HepG2 (cell line): ENCODE results near the gene HILPDA. TPM values are rescaled to one million over a fixed set of nuclear protein-coding genes. Genes with fewer than 3 reads are reported as not detected.
"Not testable (repeated sequence)": the region's sequence is repeated elsewhere in the genome, so short reads cannot be mapped to it uniquely, and the experiment has no call there.

Experiments used
- GATAD2A ChIP-seq: IDR thresholded peaks from 2 replicates; pipeline ENCODE4 v1.6.1; 2016
- IRF9 ChIP-seq: sonication (generic); formaldehyde crosslinking; IDR thresholded peaks from 2 replicates; pipeline ENCODE4 v1.8.0; 2022; ENCODE audit warnings: missing genetic modification reagents, mild to moderate bottlenecking, borderline replicate concordance
- KMT2B ChIP-seq: IDR thresholded peaks from 2 replicates; pipeline ENCODE4 v1.6.1; 2016; ENCODE audit warnings: missing genetic modification reagents, missing compliant biosample characterization
- LCORL ChIP-seq, 2 experiments: fragments of 450-650 bp in 1 of 2; sonication (generic) in 1 of 2; formaldehyde crosslinking in 1 of 2; IDR thresholded peaks; 2 replicates each; pipeline versions ENCODE4 v1.5.0 to v1.6.1; 2017 to 2020; ENCODE audit warnings: antibody characterized with exemption in 1 of 2, missing genetic modification reagents in 1 of 2
- MIXL1 ChIP-seq: IDR thresholded peaks from 2 replicates; pipeline ENCODE4 v1.6.1; 2016
- NR2C2 ChIP-seq: sonication (generic); formaldehyde crosslinking; IDR thresholded peaks from 2 replicates; pipeline ENCODE4 v1.4.0; 2020; ENCODE audit warnings: missing genetic modification reagents, mild to moderate bottlenecking, moderate library complexity, borderline replicate concordance
- ONECUT2 ChIP-seq: sonication (generic); formaldehyde crosslinking; IDR thresholded peaks from 2 replicates; pipeline ENCODE4 v1.4.0; 2020; ENCODE audit warnings: missing genetic modification reagents
- SALL2 ChIP-seq: sonication (generic); formaldehyde crosslinking; IDR thresholded peaks from 2 replicates; pipeline ENCODE4 v1.8.1; 2023; ENCODE audit warnings: mild to moderate bottlenecking, missing genetic modification reagents, inconsistent platforms
- SAP130 ChIP-seq: IDR thresholded peaks from 2 replicates; pipeline ENCODE4 v1.6.1; 2016; ENCODE audit warnings: low read depth
- SP1 ChIP-seq, 2 experiments: fragments of 450-650 bp in 1 of 2; sonication (generic) in 1 of 2; formaldehyde crosslinking in 1 of 2; IDR thresholded peaks; 2 replicates each; pipeline versions ENCODE4 v1.4.0 to v1.6.1; 2016 to 2020; ENCODE audit warnings: missing genetic modification reagents in 1 of 2
- THRA ChIP-seq: sonication (generic); formaldehyde crosslinking; IDR thresholded peaks from 2 replicates; pipeline ENCODE4 v1.4.0; 2020; ENCODE audit warnings: missing genetic modification reagents, borderline replicate concordance
- ZFP36L1 ChIP-seq: sonication (generic); formaldehyde crosslinking; IDR thresholded peaks from 2 replicates; pipeline ENCODE4 v1.8.0; 2022; ENCODE audit warnings: mild to moderate bottlenecking, missing genetic modification reagents, moderate library complexity
- ZNF224 ChIP-seq: sonication (generic); formaldehyde crosslinking; IDR thresholded peaks from 2 replicates; pipeline ENCODE4 v1.5.0; 2020; ENCODE audit warnings: mild to moderate bottlenecking, missing genetic modification reagents
- ZNF878 ChIP-seq: sonication (generic); formaldehyde crosslinking; IDR thresholded peaks from 2 replicates; pipeline ENCODE4 v1.8.1; 2023; ENCODE audit warnings: mild to moderate bottlenecking, missing genetic modification reagents, moderate library complexity
- polyA plus RNA-seq, 8 experiments: library from polyadenylated mRNA; depleted of rRNA in 3 of 8; stranded (reverse) in 7 of 8; unstranded in 1 of 8; fragments of >200 nt; fragmentation: Illumina TruSeq in 4 of 8; extraction: Trizol in 4 of 8; gene quantifications; 2 replicates each; pipeline versions ENCODE4 v1.2.1 to v1.2.3, GENCODE V29; 2011 to 2016; ENCODE audit warnings: low read depth in 4 of 8, missing spikeins in 1 of 8, mixed read lengths in 1 of 8; ENCODE audit not compliant: insufficient read depth in 1 of 8
- total RNA-seq, 5 experiments: library from RNA; depleted of rRNA; stranded (reverse); fragments of >200 nt; fragmentation: Illumina TruSeq; extraction: Trizol; gene quantifications; 2 replicates each; pipeline ENCODE4 v1.2.3, GENCODE V29; 2016; ENCODE audit warnings: low read depth in 1 of 5
- TF ChIP-seq, protein P1 (sequence below): sonication (generic); formaldehyde crosslinking; IDR thresholded peaks from 2 replicates; pipeline ENCODE4 v1.5.1; 2020; ENCODE audit warnings: mild to moderate bottlenecking, missing genetic modification reagents, borderline replicate concordance
- TF ChIP-seq, protein P2 (sequence below): sonication (generic); formaldehyde crosslinking; conservative IDR thresholded peaks from 2 replicates; pipeline ENCODE4 v1.4.0; 2020; ENCODE audit warnings: missing genetic modification reagents

HILPDA gene
- total and polyA plus RNA-seq, 2 of the 13 experiments (the other 11 are each of a cell fraction or from before 2014, with no cell fraction given), result 11.1 to 44.0 TPM

DNA sequence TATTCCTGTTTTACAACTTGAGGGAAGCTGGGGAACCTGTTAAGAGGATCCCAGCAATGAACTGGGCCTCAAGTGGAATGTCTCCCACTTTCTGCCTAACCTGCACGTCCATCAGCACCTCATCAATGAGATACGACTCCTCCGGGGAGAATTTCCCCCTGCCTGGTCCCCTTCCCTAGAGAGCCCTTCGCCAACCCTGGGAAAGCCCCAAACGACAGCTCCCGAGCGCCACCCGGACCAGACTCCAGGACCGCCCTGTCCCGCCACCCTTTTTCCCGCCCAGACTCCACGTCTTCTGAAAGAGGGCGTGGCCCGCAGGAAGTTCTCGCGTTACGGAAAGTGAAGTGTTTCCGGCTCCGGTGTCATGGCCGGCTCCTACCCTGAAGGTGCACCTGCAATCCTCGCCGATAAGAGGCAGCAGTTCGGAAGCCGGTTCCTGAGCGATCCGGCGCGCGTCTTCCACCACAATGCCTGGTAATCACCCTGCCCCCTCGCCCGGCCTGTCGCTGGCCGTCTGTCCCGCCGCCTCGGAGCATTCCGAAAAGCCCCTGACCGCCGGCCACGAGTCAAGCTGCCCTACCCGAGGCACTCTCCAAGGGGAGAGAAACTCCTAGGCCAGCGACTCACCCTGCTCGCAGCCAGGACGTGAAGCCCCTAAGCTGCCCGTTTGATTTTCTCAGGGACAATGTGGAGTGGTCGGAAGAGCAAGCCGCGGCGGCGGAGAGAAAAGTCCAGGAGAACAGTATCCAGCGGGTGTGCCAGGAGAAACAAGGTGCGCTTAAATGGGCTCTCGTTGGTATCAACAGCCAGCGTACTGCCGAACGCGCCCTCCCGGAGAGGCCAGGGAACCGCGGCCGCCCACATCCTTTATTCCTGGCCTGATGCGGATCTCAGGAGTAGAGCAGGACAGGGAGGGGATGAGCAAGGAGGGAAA is 21.0 kb downstream of the HILPDA start, which contains the start of gene METTL2B (continued):
- TF ChIP-seq LCORL (IDR thresholded peaks at IDR 0.05) (peak; percentile 51; the same call in 1 of the 2 replicates), MIXL1 (0 out of 2 replicates have a peak, but pooled peaks have one; percentile 34), SAP130 (CRISPR knock-in tag) (peak; percentile 95), ZNF878 (CRISPR knock-in tag) (peak; percentile 44; the same call in 1 of the 2 replicates), SP1 (CRISPR knock-in tag; IDR thresholded peaks at IDR 0.05) (peak; percentile 85), NR2C2 (peak; percentile 90), ZNF224 (CRISPR knock-in tag) (0 out of 2 replicates have a peak, but pooled peaks have one; percentile 30), IRF9 (CRISPR knock-in tag) (peak; percentile 75; the same call in 1 of the 2 replicates), THRA (CRISPR knock-in tag) (peak; percentile 51; the same call in 1 of the 2 replicates), GATAD2A (CRISPR knock-in tag) (peak; percentile 32; the same call in 1 of the 2 replicates), KMT2B (CRISPR knock-in tag) (peak; percentile 79), ONECUT2 (CRISPR knock-in tag) (0 out of 2 replicates have a peak, but pooled peaks have one; percentile 25), ZFP36L1 (peak; percentile 84), SALL2 (peak; percentile 73; the same call in 1 of the 2 replicates)
- TF ChIP-seq LCORL (CRISPR knock-in tag; IDR thresholded peaks at IDR 0.05); SP1 (IDR thresholded peaks at IDR 0.05): not testable (repeated sequence)
- TF ChIP-seq, protein P1, sequence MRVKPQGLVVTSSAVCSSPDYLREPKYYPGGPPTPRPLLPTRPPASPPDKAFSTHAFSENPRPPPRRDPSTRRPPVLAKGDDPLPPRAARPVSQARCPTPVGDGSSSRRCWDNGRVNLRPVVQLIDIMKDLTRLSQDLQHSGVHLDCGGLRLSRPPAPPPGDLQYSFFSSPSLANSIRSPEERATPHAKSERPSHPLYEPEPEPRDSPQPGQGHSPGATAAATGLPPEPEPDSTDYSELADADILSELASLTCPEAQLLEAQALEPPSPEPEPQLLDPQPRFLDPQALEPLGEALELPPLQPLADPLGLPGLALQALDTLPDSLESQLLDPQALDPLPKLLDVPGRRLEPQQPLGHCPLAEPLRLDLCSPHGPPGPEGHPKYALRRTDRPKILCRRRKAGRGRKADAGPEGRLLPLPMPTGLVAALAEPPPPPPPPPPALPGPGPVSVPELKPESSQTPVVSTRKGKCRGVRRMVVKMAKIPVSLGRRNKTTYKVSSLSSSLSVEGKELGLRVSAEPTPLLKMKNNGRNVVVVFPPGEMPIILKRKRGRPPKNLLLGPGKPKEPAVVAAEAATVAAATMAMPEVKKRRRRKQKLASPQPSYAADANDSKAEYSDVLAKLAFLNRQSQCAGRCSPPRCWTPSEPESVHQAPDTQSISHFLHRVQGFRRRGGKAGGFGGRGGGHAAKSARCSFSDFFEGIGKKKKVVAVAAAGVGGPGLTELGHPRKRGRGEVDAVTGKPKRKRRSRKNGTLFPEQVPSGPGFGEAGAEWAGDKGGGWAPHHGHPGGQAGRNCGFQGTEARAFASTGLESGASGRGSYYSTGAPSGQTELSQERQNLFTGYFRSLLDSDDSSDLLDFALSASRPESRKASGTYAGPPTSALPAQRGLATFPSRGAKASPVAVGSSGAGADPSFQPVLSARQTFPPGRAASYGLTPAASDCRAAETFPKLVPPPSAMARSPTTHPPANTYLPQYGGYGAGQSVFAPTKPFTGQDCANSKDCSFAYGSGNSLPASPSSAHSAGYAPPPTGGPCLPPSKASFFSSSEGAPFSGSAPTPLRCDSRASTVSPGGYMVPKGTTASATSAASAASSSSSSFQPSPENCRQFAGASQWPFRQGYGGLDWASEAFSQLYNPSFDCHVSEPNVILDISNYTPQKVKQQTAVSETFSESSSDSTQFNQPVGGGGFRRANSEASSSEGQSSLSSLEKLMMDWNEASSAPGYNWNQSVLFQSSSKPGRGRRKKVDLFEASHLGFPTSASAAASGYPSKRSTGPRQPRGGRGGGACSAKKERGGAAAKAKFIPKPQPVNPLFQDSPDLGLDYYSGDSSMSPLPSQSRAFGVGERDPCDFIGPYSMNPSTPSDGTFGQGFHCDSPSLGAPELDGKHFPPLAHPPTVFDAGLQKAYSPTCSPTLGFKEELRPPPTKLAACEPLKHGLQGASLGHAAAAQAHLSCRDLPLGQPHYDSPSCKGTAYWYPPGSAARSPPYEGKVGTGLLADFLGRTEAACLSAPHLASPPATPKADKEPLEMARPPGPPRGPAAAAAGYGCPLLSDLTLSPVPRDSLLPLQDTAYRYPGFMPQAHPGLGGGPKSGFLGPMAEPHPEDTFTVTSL (CRISPR knock-in tag), result 0 out of 2 replicates have a peak, but pooled peaks have one; percentile 27
- TF ChIP-seq, protein P2, sequence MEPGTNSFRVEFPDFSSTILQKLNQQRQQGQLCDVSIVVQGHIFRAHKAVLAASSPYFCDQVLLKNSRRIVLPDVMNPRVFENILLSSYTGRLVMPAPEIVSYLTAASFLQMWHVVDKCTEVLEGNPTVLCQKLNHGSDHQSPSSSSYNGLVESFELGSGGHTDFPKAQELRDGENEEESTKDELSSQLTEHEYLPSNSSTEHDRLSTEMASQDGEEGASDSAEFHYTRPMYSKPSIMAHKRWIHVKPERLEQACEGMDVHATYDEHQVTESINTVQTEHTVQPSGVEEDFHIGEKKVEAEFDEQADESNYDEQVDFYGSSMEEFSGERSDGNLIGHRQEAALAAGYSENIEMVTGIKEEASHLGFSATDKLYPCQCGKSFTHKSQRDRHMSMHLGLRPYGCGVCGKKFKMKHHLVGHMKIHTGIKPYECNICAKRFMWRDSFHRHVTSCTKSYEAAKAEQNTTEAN (CRISPR knock-in tag), result peak; percentile 76; the same call in 1 of the 2 replicates
